K562 (cell line): ENCODE data around the gene FXYD3. TPM values are rescaled to one million over a fixed set of nuclear protein-coding genes. Genes with fewer than 3 reads are reported as not detected.

Source experiments
- BRF2 ChIP-seq: IDR thresholded peaks from 3 replicates; pipeline ENCODE4 v1.6.1; 2011; ENCODE audit warnings: borderline replicate concordance, mild to moderate bottlenecking; ENCODE audit not compliant: insufficient read length, insufficient read depth
- DACH1 ChIP-seq: fragments of 450-650 bp; IDR thresholded peaks from 2 replicates; pipeline ENCODE4 v1.6.1; 2018; ENCODE audit not compliant: partially characterized antibody
- E4F1 ChIP-seq: fragments of 250-450 bp; sonication (Bioruptor Pico); IDR thresholded peaks from 2 replicates; pipeline ENCODE4 v1.5.0; 2021; ENCODE audit warnings: mild to moderate bottlenecking, borderline replicate concordance
- GTF2A2 ChIP-seq: IDR thresholded peaks from 2 replicates; pipeline ENCODE4 v1.6.1; 2016; ENCODE audit warnings: mild to moderate bottlenecking, missing genetic modification characterization, missing compliant biosample characterization
- HDAC3 ChIP-seq: fragments of 450-650 bp; IDR thresholded peaks from 2 replicates; pipeline ENCODE4 v1.6.1; 2018; ENCODE audit warnings: borderline replicate concordance, mild to moderate bottlenecking, moderate library complexity; ENCODE audit not compliant: partially characterized antibody
- HDAC8 ChIP-seq: fragments of 450-650 bp; IDR thresholded peaks from 2 replicates; pipeline ENCODE4 v1.6.1; 2016; ENCODE audit warnings: mild to moderate bottlenecking, missing genetic modification characterization, moderate library complexity, missing compliant biosample characterization
- HMBOX1 ChIP-seq: sonication (generic); IDR thresholded peaks from 2 replicates; pipeline ENCODE4 v1.6.1; 2016
- HMG20A ChIP-seq: fragments of 450-650 bp; formaldehyde crosslinking; conservative IDR thresholded peaks from 2 replicates; pipeline ENCODE4 v1.4.0; 2020; ENCODE audit warnings: mild to moderate bottlenecking, mixed read lengths
- HNRNPK ChIP-seq: fragments of 200-400 bp; formaldehyde crosslinking; IDR thresholded peaks from one replicate; pipeline ENCODE4 v1.6.1; 2018; ENCODE audit warnings: mild to moderate bottlenecking, low read depth, low read length; ENCODE audit not compliant: poor library complexity, severe bottlenecking
- POLR2H ChIP-seq: IDR thresholded peaks from 2 replicates; pipeline ENCODE4 v1.6.1; 2016; ENCODE audit warnings: missing genetic modification characterization, low read depth, mild to moderate bottlenecking, control low read depth, missing compliant biosample characterization, moderate library complexity
- RB1 ChIP-seq: fragments of 450-650 bp; IDR thresholded peaks from 2 replicates; pipeline ENCODE4 v1.6.1; 2017; ENCODE audit warnings: low read depth, mild to moderate bottlenecking
- RBM22 ChIP-seq: fragments of 200-400 bp; formaldehyde crosslinking; IDR thresholded peaks from 2 replicates; pipeline ENCODE4 v1.6.1; 2018; ENCODE audit warnings: low read length, low read depth; ENCODE audit not compliant: poor library complexity, severe bottlenecking
- RERE ChIP-seq: sonication (generic); formaldehyde crosslinking; IDR thresholded peaks from 2 replicates; pipeline ENCODE4 v1.8.0; 2023; ENCODE audit warnings: missing genetic modification reagents, mild to moderate bottlenecking, borderline replicate concordance
- ZNF140 ChIP-seq: fragments of 250-450 bp; sonication (Bioruptor Pico); IDR thresholded peaks from 2 replicates; pipeline ENCODE4 v1.8.0; 2021; ENCODE audit warnings: moderate library complexity, mild to moderate bottlenecking, inconsistent platforms
- ZNF583 ChIP-seq: fragments of 250-450 bp; sonication (Bioruptor Pico); IDR thresholded peaks from 2 replicates; pipeline ENCODE4 v1.4.0; 2020
- polyA plus RNA-seq, 8 experiments: library from polyadenylated mRNA; depleted of rRNA in 4 of 8; stranded (reverse) in 5 of 8; unstranded in 3 of 8; fragments of >200 nt; fragmentation: Nextera tagmentation in 2 of 8; fragmentation: Illumina TruSeq in 1 of 8; extraction: Ambion mirVana in 2 of 8; extraction: Trizol in 1 of 8; gene quantifications; 2 replicates each; pipeline versions ENCODE4 v1.2.1 to v1.2.3, GENCODE V29; 2011 to 2014; ENCODE audit warnings: inconsistent platforms in 1 of 8, missing spikeins in 1 of 8
- total RNA-seq, 7 experiments: library from RNA; depleted of rRNA in 6 of 7; stranded (reverse); fragments of >200 nt in 6 of 7; fragmentation: Illumina TruSeq in 2 of 7; extraction: Trizol in 2 of 7; gene quantifications; 2 replicates each; pipeline versions ENCODE4 v1.2.1 to v1.2.3, GENCODE V29; 2011 to 2021; ENCODE audit warnings: low replicate concordance in 1 of 7

FXYD3 gene
- total and polyA plus RNA-seq, 9 of the 15 experiments (the other 6 are each of a cell fraction or from before 2014, with no cell fraction given): 0.24 TPM; not detected in 8

- 0 out of 2 replicates have a peak, but pooled peaks have one; percentile 22 for TF ChIP-seq HMBOX1
- TF ChIP-seq GTF2A2 (tag): peak; percentile 89
- peak; percentile 74; the same call in 1 of the 2 replicates for TF ChIP-seq HMG20A
- TF ChIP-seq ZNF140: no peak; the same call in 1 of the 2 replicates
- TF ChIP-seq HDAC8 (tag): peak; percentile 82; the same call in 1 of the 2 replicates
- no peak for TF ChIP-seq RB1
- no peak for TF ChIP-seq HNRNPK
- peak; percentile 97 for TF ChIP-seq ZNF583 (CRISPR knock-in tag)
- no peak for TF ChIP-seq DACH1
- no peak for TF ChIP-seq RBM22
- TF ChIP-seq RERE (CRISPR knock-in tag): no peak
- no peak for TF ChIP-seq E4F1 (CRISPR knock-in tag)
- no peak for TF ChIP-seq BRF2
- TF ChIP-seq HDAC3: peak; percentile 13
- peak; percentile 39; the same call in 1 of the 2 replicates for TF ChIP-seq POLR2H
Observed at GRCh38 chr19:35165200-35166058, 49.8 kb downstream of the FXYD3 start (continued).
